Activated gamma-delta T cell treated with anti-CD3 and anti-CD28 coated beads, Interleukin-2, amount 50 U/mL, for 16 hours (primary cell): ENCODE measurements around the gene CMTM5.

Source experiments
- DNase-seq: peaks from one replicate; pipeline ENCODE4 v3.0.0-alpha.2; 2020; ENCODE audit warnings: low read depth

CMTM5 gene

GRCh38 chr14:23358553-23359166, 18.2 kb upstream of the CMTM5 start:
- no peak for DNase-seq

DNA sequence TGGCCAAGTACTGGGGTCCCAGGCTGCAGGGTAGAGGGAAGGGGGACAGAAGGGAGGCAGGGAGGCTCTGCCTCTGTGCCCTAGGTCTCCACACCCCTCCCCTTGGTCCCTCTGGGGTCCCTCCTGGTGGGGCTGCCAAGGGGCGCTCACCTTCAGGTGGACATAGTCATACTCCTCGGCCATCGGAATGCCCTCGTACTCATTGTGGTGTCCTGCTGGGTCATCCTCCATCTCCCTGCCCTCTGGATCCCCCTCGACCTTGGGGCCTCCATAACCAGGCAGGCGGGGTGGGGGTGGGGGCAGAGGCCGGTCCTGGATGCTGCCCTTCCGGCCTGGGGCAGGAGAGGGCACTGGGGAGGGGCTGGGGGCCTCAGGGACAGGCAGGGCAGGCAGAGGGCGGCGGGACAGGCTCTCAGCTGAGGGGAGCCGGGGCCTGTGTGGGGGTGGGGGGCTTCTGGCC, 17.6 kb upstream of the CMTM5 start:
- DNase-seq = no peak

- DNase-seq = no peak
Measured at GRCh38 chr14:23359722-23360447, 17.0 kb upstream of the CMTM5 start.

- no peak for DNase-seq
Measured at GRCh38 chr14:23360496-23360895, 16.4 kb upstream of the CMTM5 start.

- DNase-seq = no peak
Measured at GRCh38 chr14:23361320-23361719, 15.5 kb upstream of the CMTM5 start.

DNA sequence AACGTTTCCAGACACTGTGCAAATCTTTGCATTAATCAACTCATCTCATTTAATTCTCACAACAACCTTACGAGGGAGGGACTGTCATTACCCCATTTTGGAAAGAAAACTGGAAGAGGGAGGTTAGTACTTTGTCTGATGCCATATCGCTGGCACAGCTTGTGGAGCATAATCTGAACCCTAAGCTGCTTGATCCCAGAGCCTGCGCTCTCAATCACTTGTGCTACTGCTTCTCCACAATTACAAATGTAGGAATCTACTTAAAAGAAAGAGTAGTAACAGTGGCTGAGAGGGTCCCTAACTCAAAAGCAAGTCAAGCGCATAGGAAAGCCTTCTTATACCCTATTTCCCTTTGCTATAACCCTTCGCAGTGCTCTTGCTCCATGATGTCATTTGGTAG, 15.1 kb upstream of the CMTM5 start:
- DNase-seq = no peak

DNA sequence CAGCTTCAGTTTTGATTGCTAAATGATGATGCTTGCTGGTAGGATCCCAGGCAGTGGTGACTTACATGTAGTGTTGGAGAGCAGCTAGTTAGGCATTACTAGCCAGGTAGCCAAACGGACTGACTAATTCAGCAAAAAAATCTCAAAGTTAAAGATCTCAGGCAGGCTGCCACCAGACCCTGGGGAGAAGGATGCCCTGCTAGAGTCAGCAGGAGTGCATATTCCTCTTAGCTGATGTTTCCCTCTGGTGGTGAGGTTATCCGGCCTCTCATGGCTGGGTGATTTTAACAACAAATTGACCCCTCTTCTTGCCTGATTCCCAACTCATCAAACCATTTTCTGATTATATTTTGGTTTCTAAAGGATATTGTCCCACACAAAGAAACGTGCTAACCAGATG, 14.6 kb upstream of the CMTM5 start:
- no peak for DNase-seq

GRCh38 chr14:23364164-23365035, 12.4 kb upstream of the CMTM5 start:
- DNase-seq = no peak

DNA sequence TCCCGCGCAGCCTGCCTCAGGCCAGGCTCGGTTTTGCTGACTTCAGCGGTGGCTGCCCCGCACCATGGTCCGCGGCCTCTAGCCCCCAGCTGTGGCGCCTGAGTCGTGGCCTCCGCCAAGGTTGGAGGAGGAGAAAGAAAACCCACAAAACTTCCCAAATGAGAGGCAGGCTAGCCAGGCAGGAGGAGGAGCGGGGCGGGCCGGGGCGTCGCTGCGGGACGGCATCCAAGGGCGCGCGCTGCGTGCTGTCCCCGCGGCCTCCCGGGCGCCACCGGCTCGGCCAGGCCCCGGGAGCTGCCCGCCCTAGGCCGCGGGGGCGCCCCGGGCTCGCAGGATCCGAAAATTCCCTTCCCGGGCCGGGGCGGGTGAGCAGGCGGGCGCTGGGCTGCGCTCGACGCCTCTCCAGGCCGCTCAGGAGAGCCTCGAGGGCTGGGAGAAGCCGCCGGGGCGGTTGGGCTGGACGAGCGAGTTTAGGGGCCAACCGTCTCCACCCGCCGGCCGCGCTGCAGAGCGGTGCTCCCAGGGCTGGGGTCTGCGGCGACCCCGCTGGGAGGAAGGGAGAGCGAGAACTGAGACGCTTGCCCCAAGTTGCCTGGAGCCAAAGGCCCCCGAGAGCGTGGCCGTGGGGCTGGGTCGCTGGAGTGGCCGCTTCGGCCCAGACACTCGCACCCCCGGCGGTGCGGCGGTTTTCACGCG, 11.7 kb upstream of the CMTM5 start, which contains the start of gene EFS:
TSS of gene EFS (minus strand) at position 137 of the 696 bp plus-strand sequence. CDS start 147 bp downstream, outside the sequence.
- DNase-seq = no peak

- DNase-seq = no peak
Measured at GRCh38 chr14:23365732-23366425, 11.0 kb upstream of the CMTM5 start.

GRCh38 chr14:23366426-23366921, 10.4 kb upstream of the CMTM5 start:
- DNase-seq = no peak

DNA sequence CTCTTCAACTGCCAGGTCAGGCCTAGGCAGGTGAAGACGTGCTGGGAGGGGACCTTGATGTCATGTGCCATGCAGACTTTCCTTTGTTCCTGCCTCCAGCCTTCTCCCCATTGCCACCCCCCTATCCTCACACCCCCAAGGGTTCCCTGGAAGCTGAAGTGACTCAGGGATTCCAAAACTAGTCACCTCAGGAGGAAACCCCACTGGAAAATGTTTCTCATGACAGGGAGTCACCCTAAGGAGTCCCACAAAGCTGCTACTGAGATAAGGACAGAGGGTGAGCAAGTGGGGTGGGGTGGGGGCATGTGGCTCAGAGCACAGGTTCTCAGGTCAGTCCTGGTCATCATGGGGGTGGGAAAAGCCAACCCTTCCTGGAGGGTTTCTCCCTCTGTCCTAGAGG, 6.6 kb upstream of the CMTM5 start:
- DNase-seq = no peak

- DNase-seq = no peak
Measured at GRCh38 chr14:23371865-23372264, 5.0 kb upstream of the CMTM5 start.

DNA sequence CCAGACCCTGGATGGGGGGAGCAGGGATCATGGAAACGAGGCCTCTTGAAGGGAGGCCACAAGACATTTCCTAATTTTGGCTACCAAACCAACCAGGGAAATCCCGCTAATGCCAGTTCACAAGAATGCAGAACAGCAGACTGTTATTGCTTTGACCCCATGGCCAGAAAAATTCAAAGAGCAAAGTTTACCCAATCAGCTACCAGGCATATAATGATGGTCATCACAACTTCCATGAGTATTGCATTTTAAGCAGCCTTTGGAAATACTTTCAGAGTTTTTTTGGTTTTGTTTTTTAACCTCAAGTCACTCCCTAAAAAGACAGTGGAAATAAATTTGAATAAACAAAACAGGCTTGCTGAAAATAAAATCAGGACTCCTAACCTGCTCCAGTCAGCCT, 4.3 kb upstream of the CMTM5 start, which contains the start of gene IL25:
TSS of gene IL25 (plus strand) at position 301 of the 400 bp plus-strand sequence.
- no peak for DNase-seq

DNA sequence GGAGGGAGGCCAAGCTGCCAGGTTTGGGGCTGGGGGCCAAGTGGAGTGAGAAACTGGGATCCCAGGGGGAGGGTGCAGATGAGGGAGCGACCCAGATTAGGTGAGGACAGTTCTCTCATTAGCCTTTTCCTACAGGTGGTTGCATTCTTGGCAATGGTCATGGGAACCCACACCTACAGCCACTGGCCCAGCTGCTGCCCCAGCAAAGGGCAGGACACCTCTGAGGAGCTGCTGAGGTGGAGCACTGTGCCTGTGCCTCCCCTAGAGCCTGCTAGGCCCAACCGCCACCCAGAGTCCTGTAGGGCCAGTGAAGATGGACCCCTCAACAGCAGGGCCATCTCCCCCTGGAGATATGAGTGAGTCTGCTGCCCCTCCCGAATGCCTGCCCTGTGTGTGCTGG, 3.8 kb upstream of the CMTM5 start:
- DNase-seq = no peak

DNA sequence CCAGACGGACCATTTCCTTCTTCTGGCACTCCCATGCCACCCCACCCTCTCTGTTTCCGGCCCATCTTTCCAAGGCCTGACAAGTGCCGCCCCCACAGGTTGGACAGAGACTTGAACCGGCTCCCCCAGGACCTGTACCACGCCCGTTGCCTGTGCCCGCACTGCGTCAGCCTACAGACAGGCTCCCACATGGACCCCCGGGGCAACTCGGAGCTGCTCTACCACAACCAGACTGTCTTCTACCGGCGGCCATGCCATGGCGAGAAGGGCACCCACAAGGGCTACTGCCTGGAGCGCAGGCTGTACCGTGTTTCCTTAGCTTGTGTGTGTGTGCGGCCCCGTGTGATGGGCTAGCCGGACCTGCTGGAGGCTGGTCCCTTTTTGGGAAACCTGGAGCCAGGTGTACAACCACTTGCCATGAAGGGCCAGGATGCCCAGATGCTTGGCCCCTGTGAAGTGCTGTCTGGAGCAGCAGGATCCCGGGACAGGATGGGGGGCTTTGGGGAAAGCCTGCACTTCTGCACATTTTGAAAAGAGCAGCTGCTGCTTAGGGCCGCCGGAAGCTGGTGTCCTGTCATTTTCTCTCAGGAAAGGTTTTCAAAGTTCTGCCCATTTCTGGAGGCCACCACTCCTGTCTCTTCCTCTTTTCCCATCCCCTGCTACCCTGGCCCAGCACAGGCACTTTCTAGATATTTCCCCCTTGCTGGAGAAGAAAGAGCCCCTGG, 1.2 kb upstream of the CMTM5 start:
- no peak for DNase-seq

DNA sequence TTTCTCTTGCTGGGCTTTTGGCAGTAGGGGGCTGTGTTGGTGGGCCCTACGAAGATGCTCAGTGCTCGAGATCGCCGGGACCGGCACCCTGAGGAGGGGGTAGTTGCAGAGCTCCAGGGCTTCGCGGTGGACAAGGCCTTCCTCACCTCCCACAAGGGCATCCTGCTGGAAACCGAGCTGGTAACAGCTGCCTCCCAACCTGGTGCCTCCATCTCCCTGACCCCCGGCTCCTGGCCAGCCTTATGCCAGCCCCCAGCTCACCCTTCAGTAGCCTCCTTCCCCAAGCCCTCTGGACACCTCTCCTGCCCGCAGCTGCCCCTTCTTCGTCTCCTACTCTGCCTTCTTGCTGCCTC, 328 bp downstream of the CMTM5 start:
- DNase-seq = no peak

GRCh38 chr14:23377573-23378563, 1.0 kb downstream of the CMTM5 start:
- DNase-seq = no peak

GRCh38 chr14:23378612-23379220, 1.9 kb downstream of the CMTM5 start:
- no peak for DNase-seq
